GM19467 (cell line): ENCODE data around the gene IFRD2.
"Not testable (repeated sequence)": the region's sequence is repeated elsewhere in the genome, so short reads cannot be mapped to it uniquely, and the experiment has no call there.

Source experiments
- ATAC-seq: cut with Tn5 transposase; IDR thresholded peaks from one replicate; pipeline ENCODE4 v1.9.1; 2021; ENCODE audit warnings: mild to moderate bottlenecking, moderate library complexity; ENCODE audit not compliant: unreplicated experiment

IFRD2 gene

DNA sequence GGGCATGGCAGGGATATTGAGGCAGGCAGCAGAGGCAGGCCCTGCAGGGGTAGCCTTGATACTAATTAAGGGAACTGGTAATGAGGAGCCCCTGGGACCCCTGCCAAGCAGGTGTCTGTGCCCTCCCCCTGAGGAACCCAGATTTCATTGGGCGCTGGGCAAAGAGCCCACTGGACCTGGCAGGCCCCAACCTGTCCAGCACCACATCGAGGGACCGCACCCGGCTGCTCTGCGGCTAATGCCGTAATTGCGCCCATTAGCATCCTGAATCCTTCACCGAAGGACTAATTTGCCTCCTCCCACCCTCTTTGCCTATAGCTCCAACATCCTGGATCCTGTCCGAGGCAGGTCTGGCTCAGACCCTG lies 37.0 kb downstream of the IFRD2 start:
- ATAC-seq: no peak

DNA sequence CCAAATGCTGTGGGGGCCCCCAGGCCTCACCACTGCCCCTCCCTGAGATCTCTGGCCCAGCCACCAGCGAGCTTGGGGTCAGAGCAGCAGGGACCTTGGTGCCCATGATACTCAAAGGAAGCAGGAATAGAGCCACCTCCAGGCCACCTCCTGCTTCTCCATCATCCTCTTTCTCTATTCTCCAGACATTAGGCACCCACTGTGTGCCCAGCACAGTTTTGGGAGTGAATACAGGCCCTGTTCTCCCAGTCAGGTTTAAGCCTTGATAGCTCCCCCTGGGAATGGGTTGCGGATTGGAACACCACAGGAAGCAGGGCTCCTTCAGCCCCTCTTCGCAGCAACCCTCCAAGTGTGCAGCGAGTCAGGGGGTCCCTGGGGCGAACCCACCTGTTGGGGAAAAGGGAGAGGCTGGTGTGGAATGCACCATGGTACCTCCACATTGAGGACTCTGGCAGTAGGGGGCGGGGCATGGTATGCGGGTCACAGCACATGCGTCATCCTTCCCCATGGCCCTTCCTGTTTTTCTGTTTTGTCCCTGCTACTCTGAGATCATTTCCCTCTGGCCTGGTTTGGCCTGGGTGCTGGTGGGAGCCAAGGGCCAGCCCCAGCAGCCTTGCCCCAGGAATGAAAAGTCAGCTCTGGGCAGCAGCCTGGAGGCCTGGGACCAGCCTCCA lies 37.5 kb downstream of the IFRD2 start:
- no peak for ATAC-seq

DNA sequence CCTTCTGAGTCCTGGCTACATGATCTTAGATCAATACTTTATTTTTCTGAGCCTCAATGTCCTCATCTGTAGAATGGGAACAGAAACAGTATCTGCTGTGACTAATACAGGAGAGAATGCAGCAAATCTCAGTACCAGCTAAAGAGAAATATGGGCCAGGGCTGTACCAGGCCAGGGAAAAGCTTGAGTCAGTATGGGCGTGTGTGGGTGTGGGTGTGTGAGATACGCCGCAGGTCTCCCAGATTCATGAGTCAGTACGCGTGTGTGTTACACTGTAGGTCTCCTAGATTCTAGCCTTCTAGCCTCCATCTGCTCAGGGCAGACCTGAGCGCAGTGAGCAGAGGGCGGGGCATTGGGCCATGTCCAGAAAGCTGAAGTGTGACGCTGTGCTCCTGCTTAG lies 41.0 kb downstream of the IFRD2 start:
- no peak for ATAC-seq

DNA sequence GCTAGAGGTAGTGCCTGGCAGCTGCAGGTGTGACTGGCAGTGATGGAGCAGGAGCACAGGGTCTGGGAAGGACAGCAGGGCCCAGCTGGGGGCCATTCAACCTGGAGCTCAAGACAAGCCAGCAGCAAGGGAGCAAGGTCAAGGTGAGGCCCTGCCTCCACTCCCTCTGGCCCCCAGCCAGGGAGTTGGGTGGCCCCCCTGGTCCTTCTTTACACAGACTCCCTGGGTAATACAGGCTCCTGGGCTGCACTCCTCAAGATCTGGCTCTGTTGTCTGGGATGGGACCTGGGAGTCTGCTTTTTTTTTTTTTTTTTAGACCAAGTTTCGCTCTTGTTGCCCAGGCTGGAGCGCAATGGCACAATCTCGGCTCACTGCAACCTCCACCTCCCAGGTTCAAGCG lies 41.7 kb downstream of the IFRD2 start:
- ATAC-seq: no peak

DNA sequence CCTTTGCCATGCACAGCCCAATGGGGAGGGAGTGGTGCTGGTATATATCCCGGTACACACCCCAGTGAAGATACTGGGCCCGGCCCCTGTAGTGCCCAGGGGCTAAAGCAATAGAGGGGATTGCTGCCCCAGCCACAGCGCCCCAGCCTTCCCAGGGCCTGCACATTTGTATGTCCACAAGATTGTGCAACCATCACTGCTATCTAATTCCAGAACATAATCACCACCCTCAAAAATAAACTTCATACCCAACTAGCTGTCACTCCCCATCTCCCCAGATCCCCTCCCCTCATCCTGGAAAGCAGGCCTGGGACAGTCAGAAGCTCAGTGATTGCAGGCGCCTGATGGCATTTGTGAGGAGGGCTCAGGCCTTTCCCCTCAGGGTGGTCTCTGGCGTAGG lies 42.8 kb downstream of the IFRD2 start:
- no peak for ATAC-seq

DNA sequence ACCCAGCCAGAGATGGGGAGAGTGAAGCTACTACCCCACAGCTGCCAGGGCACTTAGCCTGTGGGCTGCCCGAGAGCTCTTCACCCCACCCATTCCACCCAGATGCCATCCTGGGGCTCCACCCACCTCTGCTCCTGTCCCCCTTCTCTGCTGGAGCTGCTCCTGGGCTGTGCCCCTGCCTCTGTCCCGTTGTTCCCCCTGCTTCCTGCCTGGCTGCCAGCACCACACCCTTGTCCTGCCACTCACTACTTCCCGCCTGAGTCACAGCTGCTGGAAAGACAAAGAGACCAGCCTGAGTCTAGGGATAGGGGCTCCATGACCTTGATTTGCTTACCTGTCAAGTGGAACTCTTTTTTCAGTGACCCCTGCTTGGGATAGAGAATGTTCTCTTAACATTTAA lies 43.8 kb downstream of the IFRD2 start:
- no peak for ATAC-seq

DNA sequence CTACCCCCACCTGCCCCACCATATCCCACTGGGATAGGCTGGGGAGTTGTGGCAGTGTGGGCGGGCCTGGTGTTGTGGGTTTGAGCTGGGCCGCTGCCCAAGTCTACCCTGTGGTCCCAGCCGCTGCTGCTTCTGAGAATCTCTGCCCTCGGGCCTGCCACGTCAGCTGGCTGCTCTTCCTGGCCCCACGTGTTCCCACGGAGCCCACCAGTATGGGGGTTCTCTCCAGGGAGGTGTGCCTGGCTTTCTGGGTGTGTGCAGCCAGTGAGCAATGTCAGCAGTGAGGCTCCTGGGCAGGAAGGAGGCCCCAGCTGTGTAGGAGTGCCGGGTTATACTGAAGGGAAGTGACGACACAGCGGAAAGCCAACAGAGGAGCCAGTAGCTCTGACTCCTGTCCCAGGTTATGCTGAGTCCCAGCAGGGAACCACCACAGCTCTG lies 45.7 kb downstream of the IFRD2 start:
- peak; percentile 23 for ATAC-seq

DNA sequence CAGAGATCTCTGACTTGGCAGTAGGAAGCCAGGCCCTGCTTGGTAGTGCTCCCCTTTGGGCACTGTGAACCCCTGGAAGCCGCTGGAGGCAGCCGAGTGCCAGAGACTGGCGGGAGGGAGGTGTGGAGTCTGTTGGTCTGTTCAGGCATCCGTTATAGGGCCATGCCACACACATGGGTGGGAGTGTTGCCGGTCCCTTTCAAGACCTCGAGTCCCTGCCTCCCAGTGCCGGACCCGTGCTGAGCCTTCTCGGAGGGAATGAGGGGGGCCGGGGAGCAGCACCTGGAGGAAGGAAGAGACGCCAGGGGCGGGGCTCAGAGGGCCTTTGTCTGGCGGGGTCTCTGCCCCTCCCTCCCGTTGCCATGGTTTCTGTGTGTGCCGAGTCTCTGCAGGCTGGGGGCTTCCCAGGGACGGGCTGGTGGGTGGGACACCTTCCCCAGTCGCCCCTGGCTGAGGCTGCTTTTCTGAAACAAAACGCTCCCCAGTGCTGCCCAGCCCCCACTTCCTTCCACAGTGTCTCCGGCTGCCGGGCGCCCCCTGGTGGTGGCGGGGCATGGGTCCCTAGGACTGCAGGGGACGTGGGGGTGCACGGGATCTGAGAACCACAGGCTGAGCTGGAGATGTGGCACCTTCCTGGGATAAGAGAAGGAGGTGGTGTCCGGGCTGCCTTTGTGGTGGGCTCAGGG lies 46.3 kb downstream of the IFRD2 start:
- peak; percentile 62 for ATAC-seq

DNA sequence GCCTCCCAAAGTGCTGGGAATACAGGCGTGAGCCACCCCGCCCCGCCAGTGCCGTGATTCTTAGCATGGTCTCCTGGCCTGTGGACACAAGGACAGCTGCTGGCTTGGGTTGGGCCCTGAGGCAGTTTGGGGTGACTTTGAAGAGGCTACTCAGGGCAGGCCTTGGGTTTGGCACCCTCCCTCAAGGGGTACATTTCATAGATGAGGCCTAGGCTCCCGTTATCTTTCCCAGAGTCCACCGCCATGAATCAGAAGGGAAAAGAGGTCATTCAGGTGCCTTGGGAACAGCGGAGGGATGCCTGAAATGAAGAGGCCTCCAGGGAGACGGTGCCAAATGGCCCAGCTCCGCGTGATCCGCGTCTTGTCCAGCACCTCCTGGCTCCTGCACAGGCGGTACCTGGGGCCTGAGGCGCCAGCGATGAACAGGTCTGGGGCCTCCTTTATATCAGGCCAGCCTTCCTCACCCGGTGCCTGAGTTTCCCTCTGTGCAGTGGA lies 46.9 kb downstream of the IFRD2 start:
- no peak for ATAC-seq

DNA sequence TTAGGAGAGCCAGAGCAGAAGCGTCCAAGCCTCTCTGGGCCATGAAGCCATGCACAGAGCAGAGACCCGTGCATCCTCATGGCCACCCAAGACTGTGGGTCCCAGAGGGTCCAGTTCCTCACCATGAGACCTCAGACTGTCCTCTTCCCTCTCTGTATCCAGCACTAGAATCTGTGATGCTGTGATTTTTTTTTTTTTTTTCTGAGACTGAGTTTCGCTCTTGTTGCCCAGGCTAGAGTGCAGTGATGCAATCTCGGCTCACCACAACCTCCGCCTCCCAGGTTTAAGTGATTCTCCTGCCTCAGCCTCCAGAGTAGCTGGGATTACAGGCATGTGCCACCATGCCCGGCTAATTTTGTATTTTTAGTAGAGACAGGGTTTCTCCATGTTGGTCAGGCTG lies 47.4 kb downstream of the IFRD2 start:
- ATAC-seq: not testable (repeated sequence)

DNA sequence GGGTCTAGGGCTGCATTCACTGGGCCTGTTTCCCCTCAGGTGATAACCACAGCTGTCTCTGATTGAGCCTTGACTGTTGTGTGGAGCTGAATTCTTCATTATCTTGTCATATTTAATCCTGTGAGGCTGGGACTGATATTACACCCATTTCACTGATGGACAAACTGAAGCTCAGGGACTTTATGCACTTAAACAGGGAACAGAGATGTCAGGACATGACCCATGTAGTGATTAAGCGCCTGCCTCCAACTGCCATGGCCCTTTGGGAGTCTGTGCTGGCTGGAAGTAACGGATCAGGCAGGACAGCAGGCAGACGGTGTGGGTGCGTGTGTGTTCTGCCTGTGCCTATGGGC lies 48.7 kb downstream of the IFRD2 start:
- no peak for ATAC-seq

DNA sequence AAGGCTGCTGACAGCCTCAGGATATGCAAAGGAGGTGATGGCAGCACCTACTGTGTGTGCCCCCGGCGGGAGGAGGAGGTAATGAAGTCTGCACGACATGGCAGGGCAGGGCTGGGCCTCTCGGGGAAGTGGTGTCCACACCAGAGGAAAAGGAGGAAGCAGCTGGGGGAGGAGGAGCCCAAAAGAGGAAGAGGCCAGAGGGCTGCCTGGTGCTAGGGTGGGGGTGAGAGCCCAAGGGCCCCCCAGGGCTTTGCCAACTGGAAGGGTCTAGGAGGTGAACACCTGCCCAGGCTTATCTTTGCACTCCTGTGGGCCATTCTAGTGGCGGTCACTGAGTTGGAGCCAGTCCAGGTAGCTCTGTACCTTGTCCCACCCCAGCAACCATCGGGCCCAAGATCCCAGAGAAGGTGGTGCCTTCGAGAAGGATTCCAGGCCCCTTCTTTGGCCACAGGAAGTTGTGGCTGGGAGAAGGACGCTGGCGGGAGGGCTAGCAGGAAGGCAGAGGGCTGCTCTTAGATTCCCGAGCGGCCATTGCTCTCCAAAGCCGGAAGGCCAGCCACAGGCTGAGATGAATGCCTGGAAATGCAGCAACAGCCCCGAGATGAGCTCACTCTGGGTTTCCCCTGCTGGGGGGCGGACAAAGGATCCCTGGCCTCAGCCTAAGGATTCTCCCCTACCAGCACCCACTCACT lies 49.2 kb downstream of the IFRD2 start:
- no peak for ATAC-seq

DNA sequence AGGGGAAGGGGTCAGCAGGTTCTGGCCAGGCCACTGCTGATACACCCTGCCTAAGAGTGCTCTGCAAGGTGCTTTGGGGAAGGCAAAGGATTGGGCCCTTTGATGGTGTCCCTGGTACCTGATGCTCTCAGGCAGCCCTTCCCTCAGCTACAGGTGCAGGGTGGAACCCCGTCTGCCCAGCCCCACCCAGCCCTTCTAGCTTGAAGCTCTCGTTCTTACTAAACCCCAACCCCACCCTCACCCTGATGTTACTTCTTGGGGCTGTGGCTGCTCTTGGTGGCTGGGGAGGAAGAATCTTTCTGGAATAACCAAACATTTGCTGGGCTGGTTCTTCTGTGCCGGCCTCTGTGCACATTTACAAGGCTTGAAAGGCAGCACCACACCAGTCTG lies 49.9 kb downstream of the IFRD2 start:
- ATAC-seq: no peak

DNA sequence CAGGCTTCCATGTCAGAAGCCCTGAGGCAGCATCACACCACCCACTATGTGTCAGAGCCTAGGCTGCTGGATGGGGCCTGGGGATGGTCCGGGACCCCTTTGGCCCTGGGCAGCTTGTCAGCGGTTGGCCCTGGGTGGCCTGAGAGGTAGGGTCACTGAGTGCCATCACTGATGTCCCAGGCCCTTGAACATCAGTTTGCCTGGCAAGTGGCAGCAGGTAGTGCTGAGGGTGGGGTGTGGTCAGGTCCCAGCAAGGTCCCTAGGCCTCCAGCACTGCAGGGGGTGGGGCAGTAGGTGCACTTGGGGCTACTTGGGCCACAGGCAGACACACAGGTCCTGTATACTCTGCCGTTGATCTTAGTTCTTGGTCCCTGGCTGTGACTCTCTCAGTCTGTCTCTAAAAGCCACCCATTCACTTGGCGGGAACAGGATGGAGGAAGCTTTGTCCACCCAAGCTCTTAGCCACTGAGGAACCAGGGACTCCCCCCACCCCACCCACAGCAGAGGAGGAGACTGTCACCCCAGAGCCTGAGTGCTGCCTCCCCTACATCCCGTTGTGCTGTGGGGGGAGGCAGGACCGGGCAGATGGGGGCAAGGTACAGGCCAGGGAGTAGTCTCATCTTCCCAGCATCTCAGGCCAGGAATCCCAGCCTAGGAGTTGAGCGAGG lies 50.4 kb downstream of the IFRD2 start:
- ATAC-seq: no peak

DNA sequence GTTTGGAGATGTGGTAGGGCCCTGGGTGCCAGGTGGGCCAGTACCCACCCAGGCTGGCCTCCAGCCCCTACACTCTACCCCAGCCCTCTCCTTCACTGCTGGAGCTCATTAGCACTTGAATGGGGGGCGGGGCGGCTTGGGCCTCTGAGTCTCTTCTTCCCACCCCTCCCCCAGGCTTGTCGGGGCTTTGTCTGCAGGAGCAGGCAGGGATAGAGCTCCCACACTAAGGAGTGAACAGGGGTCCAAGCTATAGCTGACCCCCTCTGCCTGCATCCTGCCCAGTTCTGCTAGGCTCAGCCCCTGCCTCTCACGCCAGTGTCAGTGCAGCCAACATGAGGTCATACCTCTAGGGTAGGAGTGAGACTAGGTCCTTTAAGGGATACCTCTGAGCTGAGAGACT lies 51.1 kb downstream of the IFRD2 start:
- no peak for ATAC-seq

DNA sequence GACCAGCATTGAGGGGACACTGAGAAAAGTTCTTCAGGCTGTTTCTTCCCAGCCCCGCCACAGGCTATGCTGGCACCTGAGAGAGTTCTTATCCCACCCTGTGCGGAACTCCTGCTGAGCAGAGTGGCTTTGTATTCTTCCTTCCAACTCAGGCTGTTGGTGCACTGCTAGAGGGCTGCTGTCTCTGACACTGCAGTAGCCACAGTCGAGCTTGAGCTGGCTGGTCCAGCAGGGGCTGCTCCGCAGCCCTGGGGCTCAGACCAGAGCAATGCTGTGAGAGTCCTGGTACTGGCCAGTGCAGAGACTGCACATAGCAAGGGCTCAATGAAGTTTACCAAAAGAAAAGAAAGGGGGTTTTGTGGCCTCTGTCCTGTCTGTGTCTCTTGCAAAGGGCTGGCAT lies 52.6 kb downstream of the IFRD2 start:
- no peak for ATAC-seq

DNA sequence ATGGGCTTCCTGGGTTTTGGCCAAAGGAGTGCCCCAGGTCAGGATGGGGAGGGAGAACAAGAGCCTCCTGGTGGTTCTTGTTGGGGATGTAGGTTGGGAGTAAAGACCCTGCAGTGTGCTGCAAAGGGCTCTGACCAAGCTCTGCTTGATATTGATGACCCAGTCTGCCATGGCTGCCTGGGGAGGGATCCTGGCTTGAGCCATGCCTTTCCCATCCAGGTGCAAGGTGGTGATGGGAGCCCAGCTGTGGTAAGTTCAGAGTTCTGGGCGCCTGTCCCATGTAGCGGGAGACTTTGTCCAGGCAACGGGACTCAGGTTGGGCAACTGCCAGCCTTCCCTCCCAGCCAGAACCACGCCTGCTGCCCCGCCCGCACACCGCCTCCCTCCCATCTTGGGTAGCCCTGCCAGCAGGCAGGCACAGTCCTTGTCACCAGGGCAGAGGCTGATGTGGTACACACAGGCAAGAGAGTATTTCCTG lies 53.6 kb downstream of the IFRD2 start:
- no peak for ATAC-seq

DNA sequence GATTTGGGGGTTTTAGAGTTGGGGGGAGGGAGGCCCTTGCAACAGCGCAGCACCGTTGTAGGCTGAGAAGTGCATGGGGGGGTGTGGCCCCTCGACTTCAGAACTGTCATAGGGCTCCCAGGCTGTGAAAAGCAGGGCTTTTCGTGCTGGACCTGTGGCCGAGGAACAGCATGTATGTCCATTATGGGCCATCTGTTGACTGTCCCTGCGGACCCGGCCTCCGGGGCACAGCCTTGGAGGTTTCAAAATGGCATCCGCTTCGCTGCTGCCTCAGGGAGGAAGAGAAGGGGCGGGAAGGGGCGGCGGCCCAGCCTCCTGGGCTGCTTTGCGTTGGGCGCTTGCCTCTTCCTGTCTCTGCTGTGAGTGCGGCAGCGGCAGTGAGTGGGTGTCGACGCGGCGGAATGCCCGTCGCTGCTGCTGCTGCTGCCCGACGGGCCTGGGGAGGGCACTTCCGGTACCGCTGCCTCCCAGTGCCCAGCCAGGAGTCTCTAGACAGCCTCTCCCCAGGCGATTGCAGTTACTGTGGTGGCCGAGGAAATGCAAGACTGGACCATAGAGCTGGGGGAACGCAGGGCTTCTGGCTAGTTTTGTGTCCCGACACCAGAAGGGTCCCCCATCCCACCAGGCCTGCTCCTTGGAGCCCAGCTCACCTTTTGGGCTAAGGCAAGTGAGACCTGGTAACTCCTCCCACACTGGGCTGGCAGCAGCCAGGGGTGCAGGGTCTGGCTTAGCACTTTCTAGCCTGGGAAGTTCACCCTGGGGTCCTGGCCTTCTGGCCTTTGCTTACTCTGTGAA lies 54.3 kb downstream of the IFRD2 start:
- ATAC-seq: peak; percentile 30
